ENCODE results near the gene IFIH1. TPM values are rescaled to one million over a fixed set of nuclear protein-coding genes. Genes with fewer than 3 reads are reported as not detected.

Gene IFIH1
- total RNA-seq, 1 donor from 2014 or later, result 2.6 TPM

- DNase-seq (ENCODE audit: low read depth), result peak; percentile 81
These were observed 86.5 kb downstream of the IFIH1 start for GRCh38 chr2:162232027-162232426.

DNA sequence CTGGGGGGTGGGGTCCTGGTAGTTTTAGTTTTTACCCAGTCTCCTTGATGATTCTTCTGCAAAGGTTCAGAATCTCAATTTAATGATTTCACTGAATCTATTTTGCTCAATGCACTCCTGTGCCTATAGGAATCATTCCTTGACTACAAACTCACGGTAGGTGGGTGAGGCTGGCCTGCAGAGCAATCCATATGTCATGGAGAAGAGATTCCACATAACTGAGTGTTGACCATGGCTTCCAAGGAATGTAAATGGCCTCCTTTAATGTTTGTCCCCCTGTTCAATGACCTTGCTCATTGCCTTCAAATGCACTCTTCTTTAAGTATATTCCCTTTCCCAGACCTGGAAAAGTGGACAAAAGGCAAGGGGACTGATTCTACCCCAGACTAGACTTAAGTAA lies 87.7 kb downstream of the IFIH1 start:
- TF ChIP-seq, protein P1, sequence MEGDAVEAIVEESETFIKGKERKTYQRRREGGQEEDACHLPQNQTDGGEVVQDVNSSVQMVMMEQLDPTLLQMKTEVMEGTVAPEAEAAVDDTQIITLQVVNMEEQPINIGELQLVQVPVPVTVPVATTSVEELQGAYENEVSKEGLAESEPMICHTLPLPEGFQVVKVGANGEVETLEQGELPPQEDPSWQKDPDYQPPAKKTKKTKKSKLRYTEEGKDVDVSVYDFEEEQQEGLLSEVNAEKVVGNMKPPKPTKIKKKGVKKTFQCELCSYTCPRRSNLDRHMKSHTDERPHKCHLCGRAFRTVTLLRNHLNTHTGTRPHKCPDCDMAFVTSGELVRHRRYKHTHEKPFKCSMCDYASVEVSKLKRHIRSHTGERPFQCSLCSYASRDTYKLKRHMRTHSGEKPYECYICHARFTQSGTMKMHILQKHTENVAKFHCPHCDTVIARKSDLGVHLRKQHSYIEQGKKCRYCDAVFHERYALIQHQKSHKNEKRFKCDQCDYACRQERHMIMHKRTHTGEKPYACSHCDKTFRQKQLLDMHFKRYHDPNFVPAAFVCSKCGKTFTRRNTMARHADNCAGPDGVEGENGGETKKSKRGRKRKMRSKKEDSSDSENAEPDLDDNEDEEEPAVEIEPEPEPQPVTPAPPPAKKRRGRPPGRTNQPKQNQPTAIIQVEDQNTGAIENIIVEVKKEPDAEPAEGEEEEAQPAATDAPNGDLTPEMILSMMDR (IDR thresholded peaks at IDR 0.05; ENCODE audit: insufficient read depth, low read length, severe bottlenecking), result no peak
- DNase-seq (ENCODE audit: low read depth) (no peak), FAIRE-seq (no peak)
- H3K27me3 ChIP-seq (ENCODE audit: control insufficient read depth, insufficient read depth, low read length), result no peaks in the 10 kb centered on the region
- H3K4me3 ChIP-seq (ENCODE audit: low read depth, low read length), result no peak overlapping the region
- H3K36me3 ChIP-seq (ENCODE audit: control insufficient read depth, insufficient read depth, low read length), result no peaks in the 10 kb centered on the region

More at GRCh38 chr2:162232027-162232426, 86.5 kb downstream of the IFIH1 start:
- no peak for FAIRE-seq
- Histone ChIP-seq H3K36me3 (ENCODE audit: control insufficient read depth, insufficient read depth, low read length) (no peaks in the 10 kb centered on the region), H3K4me3 (ENCODE audit: low read depth, low read length) (no peak overlapping the region), H3K27me3 (ENCODE audit: control insufficient read depth, insufficient read depth, low read length) (no peaks in the 10 kb centered on the region)
- TF ChIP-seq, protein P1 (IDR thresholded peaks at IDR 0.05; ENCODE audit: insufficient read depth, low read length, severe bottlenecking), result no peak

- FAIRE-seq, result no peak
- TF ChIP-seq, protein P1 (IDR thresholded peaks at IDR 0.05; ENCODE audit: insufficient read depth, low read length, severe bottlenecking), result no peak
- Histone ChIP-seq H3K36me3 (ENCODE audit: control insufficient read depth, insufficient read depth, low read length) (no peaks in the 10 kb centered on the region), H3K4me3 (ENCODE audit: low read depth, low read length) (no peak overlapping the region), H3K27me3 (ENCODE audit: control insufficient read depth, insufficient read depth, low read length) (no peaks in the 10 kb centered on the region)
- DNase-seq (ENCODE audit: low read depth), result no peak
These were observed 91.6 kb downstream of the IFIH1 start for GRCh38 chr2:162226836-162227235.

GRCh38 chr2:162221064-162221463 lies 97.4 kb downstream of the IFIH1 start:
- DNase-seq (ENCODE audit: low read depth) (peak; percentile 54), FAIRE-seq (no peak)
- no peaks in the 10 kb centered on the region for H3K27me3 ChIP-seq (ENCODE audit: control insufficient read depth, insufficient read depth, low read length)
- no peak overlapping the region for H3K4me3 ChIP-seq (ENCODE audit: low read depth, low read length)
- no peaks in the 10 kb centered on the region for H3K36me3 ChIP-seq (ENCODE audit: control insufficient read depth, insufficient read depth, low read length)
- TF ChIP-seq, protein P1 (IDR thresholded peaks at IDR 0.05; ENCODE audit: insufficient read depth, low read length, severe bottlenecking), result peak; percentile 93

- TF ChIP-seq, protein P1 (IDR thresholded peaks at IDR 0.05; ENCODE audit: insufficient read depth, low read length, severe bottlenecking), result no peak
These were observed 98.1 kb downstream of the IFIH1 start for GRCh38 chr2:162220368-162220767.

DNA sequence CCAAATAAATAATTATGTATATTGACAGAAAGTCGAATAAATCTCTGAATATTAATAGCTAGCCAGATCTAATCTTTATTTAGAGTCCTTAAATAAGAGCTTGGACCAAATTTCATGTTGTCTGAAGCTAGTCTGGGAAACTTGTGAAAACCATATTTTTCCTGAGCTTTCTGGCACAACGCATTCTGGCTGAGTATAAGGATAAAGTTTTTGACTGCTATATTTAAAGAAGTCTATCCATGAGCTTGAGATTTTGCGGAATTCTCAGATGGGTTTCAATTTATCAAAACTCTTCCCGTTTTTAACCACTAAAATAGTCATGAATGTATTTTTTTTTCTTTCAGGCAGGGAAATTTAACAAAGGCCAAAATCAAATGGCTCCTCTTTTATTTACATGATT lies 99.1 kb downstream of the IFIH1 start:
- no peaks in the 10 kb centered on the region for H3K27me3 ChIP-seq (ENCODE audit: control insufficient read depth, insufficient read depth, low read length)
- no peak for DNase-seq (ENCODE audit: low read depth)
- no peak overlapping the region for H3K4me3 ChIP-seq (ENCODE audit: low read depth, low read length)
- TF ChIP-seq, protein P1 (IDR thresholded peaks at IDR 0.05; ENCODE audit: insufficient read depth, low read length, severe bottlenecking), result no peak
- FAIRE-seq, result no peak
- no peaks in the 10 kb centered on the region for H3K36me3 ChIP-seq (ENCODE audit: control insufficient read depth, insufficient read depth, low read length)

More at GRCh38 chr2:162220368-162220767, 98.1 kb downstream of the IFIH1 start:
- DNase-seq (ENCODE audit: low read depth) (no peak), FAIRE-seq (no peak)
- Histone ChIP-seq H3K27me3 (ENCODE audit: control insufficient read depth, insufficient read depth, low read length) (no peaks in the 10 kb centered on the region), H3K4me3 (ENCODE audit: low read depth, low read length) (no peak overlapping the region), H3K36me3 (ENCODE audit: control insufficient read depth, insufficient read depth, low read length) (no peaks in the 10 kb centered on the region)
